ENCODE measurements around the gene FHL5.

FHL5 gene

GRCh38 chr6:96653181-96653580 lies 90.3 kb downstream of the FHL5 start:
- no peak overlapping the region for H3K4me3 ChIP-seq (ENCODE audit: low read length)
- no peak for TF ChIP-seq CTCF (IDR thresholded peaks at IDR 0.05; ENCODE audit: insufficient read depth, low read depth, low read length, missing control alignments)
- DNase-seq (ENCODE audit: low read depth) = no peak

- no peak overlapping the region for H3K4me3 ChIP-seq (ENCODE audit: low read length)
- no peak for TF ChIP-seq CTCF (IDR thresholded peaks at IDR 0.05; ENCODE audit: insufficient read depth, low read depth, low read length, missing control alignments)
- no peak for DNase-seq (ENCODE audit: low read depth)
Observed at GRCh38 chr6:96656567-96656966, 93.6 kb downstream of the FHL5 start.

- no peak for DNase-seq (ENCODE audit: low read depth)
- H3K4me3 ChIP-seq (ENCODE audit: low read length) = no peak overlapping the region
- no peak for TF ChIP-seq CTCF (IDR thresholded peaks at IDR 0.05; ENCODE audit: insufficient read depth, low read depth, low read length, missing control alignments)
Observed at GRCh38 chr6:96657344-96657743, 94.4 kb downstream of the FHL5 start.

GRCh38 chr6:96659084-96659845 lies 96.3 kb downstream of the FHL5 start:
- no peak overlapping the region for H3K4me3 ChIP-seq (ENCODE audit: low read length)
- peak; percentile 1 for DNase-seq (ENCODE audit: low read depth)
- no peak for TF ChIP-seq CTCF (IDR thresholded peaks at IDR 0.05; ENCODE audit: insufficient read depth, low read depth, low read length, missing control alignments)
